Adrenal gland (tissue), 5 donors: ENCODE data around the gene FAM110A.

ENCODE experiments used
- CTCF ChIP-seq, 6 experiments: fragments of 450-650 bp in 4 of 6; fragments of 200-600 bp in 2 of 6; sonication (generic) in 1 of 6; IDR thresholded peaks; 1 replicate in 5 of 6; 2 replicates in 1 of 6; pipeline versions ENCODE4 v1.5.1 to v1.8.0; 2016 to 2021; ENCODE audit warnings: antibody characterized with exemption in 6 of 6, mild to moderate bottlenecking in 2 of 6, moderate library complexity in 1 of 6
- POLR2A ChIP-seq, 2 donors: fragments of 450-650 bp; IDR thresholded peaks; one replicate each; pipeline ENCODE4 v1.6.1; 2017; ENCODE audit warnings: antibody characterized with exemption in 2 of 2, mild to moderate bottlenecking in 2 of 2, moderate library complexity in 1 of 2
- donor health status: DM: no; HTN: no; CAD: no.

DNA sequence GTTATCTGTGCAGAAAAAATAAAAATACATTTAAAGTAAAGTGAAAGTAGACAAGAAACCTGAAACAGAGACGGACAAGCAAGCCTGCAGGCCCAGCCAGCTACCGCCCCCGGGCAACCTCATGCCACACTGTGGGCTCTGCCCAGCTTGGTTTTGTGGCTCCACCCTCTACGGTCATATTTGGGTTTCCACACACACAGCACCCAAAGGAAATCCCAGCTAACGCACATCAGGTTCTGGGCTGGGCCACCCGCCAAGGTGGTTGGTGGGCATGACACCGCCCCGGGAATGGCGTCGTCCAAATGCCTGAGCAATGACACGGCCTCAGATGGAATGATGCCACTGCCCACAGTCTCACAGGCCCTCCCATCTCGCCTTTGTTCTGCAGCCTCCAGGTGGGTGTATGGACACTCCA is 22.9 kb downstream of the FAM110A start:
- TF ChIP-seq CTCF (IDR thresholded peaks at IDR 0.05) (no peak), POLR2A (IDR thresholded peaks at IDR 0.05) (no peak)
